ENCODE measurements around the gene RBFOX2. TPM values are rescaled to one million over a fixed set of nuclear protein-coding genes. Genes with fewer than 3 reads are reported as not detected.
"Not testable (repeated sequence)": the region's sequence is repeated elsewhere in the genome, so short reads cannot be mapped to it uniquely, and the experiment has no call there.

The RBFOX2 gene
- total and polyA plus RNA-seq, 2 donors (not counting 3 experiments of a cell fraction or from before 2014, with no cell fraction given): 125 to 142 TPM

DNA sequence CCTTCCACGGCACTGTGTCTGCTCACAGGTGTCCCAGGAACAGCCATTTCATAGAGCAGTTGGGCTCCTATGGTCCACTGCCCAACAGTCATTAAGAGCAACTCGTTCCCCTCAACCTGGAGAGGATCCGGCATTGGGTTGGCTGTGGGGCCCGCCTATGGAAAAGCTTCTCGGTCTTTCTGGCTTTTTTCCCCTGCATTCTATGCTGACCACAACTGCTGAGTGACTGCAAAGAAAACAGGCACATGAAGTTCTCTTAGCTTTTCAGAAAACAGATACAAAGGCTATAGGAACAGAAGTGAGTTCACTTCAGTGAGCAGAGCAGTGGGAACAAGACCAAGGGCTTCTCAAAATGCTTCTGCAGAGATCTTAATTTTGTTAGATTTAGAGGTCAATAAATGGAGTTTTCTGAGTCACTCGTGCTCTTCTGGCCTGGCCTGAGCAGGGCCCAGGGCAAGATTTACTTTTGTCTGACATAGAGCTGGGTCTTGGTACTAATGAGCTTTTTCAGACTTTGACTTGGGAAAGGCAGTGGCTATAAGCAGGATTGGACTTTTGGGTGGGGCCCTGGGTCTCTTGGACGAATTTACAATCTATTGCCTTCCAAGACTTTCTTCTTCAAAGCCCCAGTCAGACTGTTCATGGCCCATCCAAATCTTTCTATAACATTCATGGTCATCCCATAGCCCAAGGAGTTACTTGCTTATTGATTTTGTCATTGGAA, 324.6 kb downstream of the RBFOX2 start:
- TF ChIP-seq POLR2AphosphoS5 (IDR thresholded peaks at IDR 0.05; ENCODE audit: insufficient read depth, low read depth, low read length): no peak
- no peak for TF ChIP-seq FOS (IDR thresholded peaks at IDR 0.05; ENCODE audit: borderline replicate concordance, insufficient read depth, low read length)
- TF ChIP-seq, protein P1, sequence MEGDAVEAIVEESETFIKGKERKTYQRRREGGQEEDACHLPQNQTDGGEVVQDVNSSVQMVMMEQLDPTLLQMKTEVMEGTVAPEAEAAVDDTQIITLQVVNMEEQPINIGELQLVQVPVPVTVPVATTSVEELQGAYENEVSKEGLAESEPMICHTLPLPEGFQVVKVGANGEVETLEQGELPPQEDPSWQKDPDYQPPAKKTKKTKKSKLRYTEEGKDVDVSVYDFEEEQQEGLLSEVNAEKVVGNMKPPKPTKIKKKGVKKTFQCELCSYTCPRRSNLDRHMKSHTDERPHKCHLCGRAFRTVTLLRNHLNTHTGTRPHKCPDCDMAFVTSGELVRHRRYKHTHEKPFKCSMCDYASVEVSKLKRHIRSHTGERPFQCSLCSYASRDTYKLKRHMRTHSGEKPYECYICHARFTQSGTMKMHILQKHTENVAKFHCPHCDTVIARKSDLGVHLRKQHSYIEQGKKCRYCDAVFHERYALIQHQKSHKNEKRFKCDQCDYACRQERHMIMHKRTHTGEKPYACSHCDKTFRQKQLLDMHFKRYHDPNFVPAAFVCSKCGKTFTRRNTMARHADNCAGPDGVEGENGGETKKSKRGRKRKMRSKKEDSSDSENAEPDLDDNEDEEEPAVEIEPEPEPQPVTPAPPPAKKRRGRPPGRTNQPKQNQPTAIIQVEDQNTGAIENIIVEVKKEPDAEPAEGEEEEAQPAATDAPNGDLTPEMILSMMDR (IDR thresholded peaks at IDR 0.05; ENCODE audit: extremely low read depth in 1 of 2, insufficient read depth in 1 of 2, low read depth in 1 of 2, low read length in 2 of 2): no peak
- no peak for TF ChIP-seq JUN (IDR thresholded peaks at IDR 0.05; ENCODE audit: borderline replicate concordance, insufficient read depth, insufficient read length, low read depth)
- TF ChIP-seq MYC (IDR thresholded peaks at IDR 0.05; ENCODE audit: low read depth, low read length): no peak
- TF ChIP-seq, protein P2, sequence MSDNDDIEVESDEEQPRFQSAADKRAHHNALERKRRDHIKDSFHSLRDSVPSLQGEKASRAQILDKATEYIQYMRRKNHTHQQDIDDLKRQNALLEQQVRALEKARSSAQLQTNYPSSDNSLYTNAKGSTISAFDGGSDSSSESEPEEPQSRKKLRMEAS (IDR thresholded peaks at IDR 0.05; ENCODE audit: insufficient read depth, insufficient read length): no peak
- TF ChIP-seq POLR2A (IDR thresholded peaks at IDR 0.05; ENCODE audit: low read depth, low read length): no peak
- no peak for TF ChIP-seq EZH2 (IDR thresholded peaks at IDR 0.05; ENCODE audit: borderline replicate concordance, low read depth, low read length, severe bottlenecking)
- TF ChIP-seq GATA2 (IDR thresholded peaks at IDR 0.05; ENCODE audit: insufficient read depth, insufficient read length, low read depth, low read length): no peak
- FAIRE-seq (no peak), DNase-seq (ENCODE audit: low read depth, low spot score) (no peak)
- Histone ChIP-seq H4K20me1 (replicated peaks; ENCODE audit: control insufficient read depth, extremely low read depth, insufficient read depth, low read length) (no peaks in the 10 kb centered on the region), H3K36me3 (ENCODE audit: control insufficient read depth in 2 of 2, extremely low read depth in 1 of 2, insufficient read depth in 2 of 2, low read length in 2 of 2) (no peaks in the 10 kb centered on the region), H3K79me2 (ENCODE audit: control insufficient read depth, insufficient read depth, low read length) (no peaks in the 10 kb centered on the region), H3K4me3 (replicated peaks in 1 of 3; ENCODE audit: insufficient read depth in 1 of 3, low read depth in 1 of 3, low read length in 3 of 3) (no peak overlapping the region), H3K4me1 (ENCODE audit: control insufficient read depth, extremely low read depth, insufficient read depth, low read length) (peaks cover 5% of the 10 kb centered on the region), H3K27me3 (ENCODE audit: control insufficient read depth in 2 of 2, insufficient read depth in 2 of 2, low read length in 2 of 2) (peaks cover 0 to 4% of the 10 kb centered on the region in 2 experiments), H3K4me2 (ENCODE audit: insufficient read depth, low read length) (no peak overlapping the region), H3K9me1 (replicated peaks; ENCODE audit: control insufficient read depth, extremely low read depth, insufficient read depth, low read length) (no peaks in the 10 kb centered on the region), H3K27ac (ENCODE audit: insufficient read depth, low read depth, low read length) (no peak overlapping the region), H3K9ac (replicated peaks; ENCODE audit: extremely low read depth, insufficient read depth, low read length) (no peak overlapping the region), H2AFZ (ENCODE audit: low read depth, low read length) (no peak overlapping the region), H3K9me3 (replicated peaks; ENCODE audit: control insufficient read depth, insufficient read depth, low read length) (no peaks in the 10 kb centered on the region)
- intact Hi-C loops (cut with micrococcal nuclease) (no loop called here), dilution Hi-C loops (cut with MboI; ENCODE audit: extremely low pct_ligation_motif_present, low sequenced_read_pairs) (no loop called here)
- ChIA-PET CTCF (interaction anchor here (1.2 to 2.0 kb wide), 2 partner anchors 27 to 362 kb away, joined by 3 to 6 read pairs; no protein-coding TSS in a partner anchor), POLR2A (no interaction called here)
- BruUV-seq (replicated peaks): no TSS peak

GRCh38 chr22:35699852-35700251, 328.8 kb downstream of the RBFOX2 start:
- BruUV-seq (replicated peaks); H3K4me2 ChIP-seq (ENCODE audit: insufficient read depth, low read length); H3K36me3 ChIP-seq (ENCODE audit: control insufficient read depth in 2 of 2, extremely low read depth in 1 of 2, insufficient read depth in 2 of 2, low read length in 2 of 2); CTCF ChIA-PET; POLR2A ChIA-PET; H3K27ac ChIP-seq (ENCODE audit: insufficient read depth, low read depth, low read length); intact Hi-C loops (cut with micrococcal nuclease); H3K9ac ChIP-seq (replicated peaks; ENCODE audit: extremely low read depth, insufficient read depth, low read length); H3K27me3 ChIP-seq (ENCODE audit: control insufficient read depth in 2 of 2, insufficient read depth in 2 of 2, low read length in 2 of 2); H3K4me3 ChIP-seq (replicated peaks in 1 of 3; ENCODE audit: insufficient read depth in 1 of 3, low read depth in 1 of 3, low read length in 3 of 3); H3K9me3 ChIP-seq (replicated peaks; ENCODE audit: control insufficient read depth, insufficient read depth, low read length); H3K4me1 ChIP-seq (ENCODE audit: control insufficient read depth, extremely low read depth, insufficient read depth, low read length); FAIRE-seq; H3K9me1 ChIP-seq (replicated peaks; ENCODE audit: control insufficient read depth, extremely low read depth, insufficient read depth, low read length); H4K20me1 ChIP-seq (replicated peaks; ENCODE audit: control insufficient read depth, extremely low read depth, insufficient read depth, low read length); DNase-seq (ENCODE audit: low read depth, low spot score); H3K79me2 ChIP-seq (ENCODE audit: control insufficient read depth, insufficient read depth, low read length); dilution Hi-C loops (cut with MboI; ENCODE audit: extremely low pct_ligation_motif_present, low sequenced_read_pairs); H2AFZ ChIP-seq (ENCODE audit: low read depth, low read length): not testable (repeated sequence)
